Measurements from ENCODE around the gene ANKRD45. TPM values are rescaled to one million over a fixed set of nuclear protein-coding genes. Genes with fewer than 3 reads are reported as not detected.
"Not testable (repeated sequence)": the region's sequence is repeated elsewhere in the genome, so short reads cannot be mapped to it uniquely, and the experiment has no call there.

ANKRD45 gene
- total RNA-seq, 1 donor from 2014 or later = 2.3 TPM

- peaks cover 3% of the 10 kb centered on the region for H3K4me1 Mint-ChIP-seq
- H3F3A ChIP-seq (ENCODE audit: low read depth) = no peaks in the 10 kb centered on the region
- H3K9me3 Mint-ChIP-seq = peaks cover 5% of the 10 kb centered on the region
Measured at GRCh38 chr1:173572201-173572873, 97.3 kb downstream of the ANKRD45 start.

GRCh38 chr1:173570370-173571007 is 99.2 kb downstream of the ANKRD45 start:
- TF ChIP-seq EZH2phosphoT487 (IDR thresholded peaks at IDR 0.05) = no peak
- no peak for TF ChIP-seq CTCF (IDR thresholded peaks at IDR 0.05)
- TF ChIP-seq EZH2 (IDR thresholded peaks at IDR 0.05) = no peak
- Mint-ChIP-seq H3K4me1 (peaks cover 3% of the 10 kb centered on the region), H3K9me3 (peaks cover 5% of the 10 kb centered on the region), H3K27me3 (ENCODE audit: insufficient read depth, low read depth) (peaks cover 5% of the 10 kb centered on the region), H3K27ac (no peak overlapping the region), H3K36me3 (no peaks in the 10 kb centered on the region), H3K4me3 (no peak overlapping the region)
- Histone ChIP-seq H3K4me2 (no peak overlapping the region), H3F3A (ENCODE audit: low read depth) (no peaks in the 10 kb centered on the region), H3K79me2 (ENCODE audit: low read depth) (no peaks in the 10 kb centered on the region), H3K36me3 (no peaks in the 10 kb centered on the region), H4K20me1 (ENCODE audit: low read depth) (no peaks in the 10 kb centered on the region), H3K4me1 (no peaks in the 10 kb centered on the region), H3K27ac (no peak overlapping the region), H3K4me3 (no peak overlapping the region), H3K9ac (no peak overlapping the region), H3K27me3 (no peaks in the 10 kb centered on the region), H3K9me3 (ENCODE audit: low read depth) (no peaks in the 10 kb centered on the region), H2AFZ (replicated peaks) (peak overlapping the region; percentile 26)
- DNase-seq (ENCODE audit: low spot score) = no peak

More at GRCh38 chr1:173572201-173572873, 97.3 kb downstream of the ANKRD45 start:
- no peak overlapping the region for H2AFZ ChIP-seq (replicated peaks)
- no peak overlapping the region for H3K27ac Mint-ChIP-seq
- no peaks in the 10 kb centered on the region for H3K9me3 ChIP-seq (ENCODE audit: low read depth)
- H3K27ac ChIP-seq = no peak overlapping the region
- H3K27me3 ChIP-seq = no peaks in the 10 kb centered on the region
- TF ChIP-seq CTCF (IDR thresholded peaks at IDR 0.05) (no peak), EZH2phosphoT487 (IDR thresholded peaks at IDR 0.05) (no peak), EZH2 (IDR thresholded peaks at IDR 0.05) (no peak)
- no peaks in the 10 kb centered on the region for H3K4me1 ChIP-seq
- DNase-seq (ENCODE audit: low spot score) = no peak
- H3K9ac ChIP-seq = no peak overlapping the region
- no peak overlapping the region for H3K4me2 ChIP-seq
- no peaks in the 10 kb centered on the region for H3K36me3 ChIP-seq
- H3K27me3 Mint-ChIP-seq (ENCODE audit: insufficient read depth, low read depth) = peaks cover 5% of the 10 kb centered on the region
- H3K4me3 Mint-ChIP-seq = no peak overlapping the region
- no peaks in the 10 kb centered on the region for H3K79me2 ChIP-seq (ENCODE audit: low read depth)
- H3K36me3 Mint-ChIP-seq = no peaks in the 10 kb centered on the region
- no peak overlapping the region for H3K4me3 ChIP-seq
- no peaks in the 10 kb centered on the region for H4K20me1 ChIP-seq (ENCODE audit: low read depth)

GRCh38 chr1:173568483-173568882 is 101.2 kb downstream of the ANKRD45 start:
- Mint-ChIP-seq H3K9me3 (peaks cover 14% of the 10 kb centered on the region), H3K4me1 (peaks cover 3% of the 10 kb centered on the region), H3K27me3 (ENCODE audit: insufficient read depth, low read depth) (peaks cover 4% of the 10 kb centered on the region), H3K4me3 (no peak overlapping the region), H3K27ac (no peak overlapping the region), H3K36me3 (no peaks in the 10 kb centered on the region)
- H3K4me1 ChIP-seq = no peaks in the 10 kb centered on the region
- TF ChIP-seq CTCF (IDR thresholded peaks at IDR 0.05) (no peak), EZH2phosphoT487 (IDR thresholded peaks at IDR 0.05) (no peak), EZH2 (IDR thresholded peaks at IDR 0.05) (no peak)
- H3K27ac ChIP-seq = no peak overlapping the region
- H3F3A ChIP-seq (ENCODE audit: low read depth) = no peaks in the 10 kb centered on the region
- H3K9me3 ChIP-seq (ENCODE audit: low read depth) = no peaks in the 10 kb centered on the region
- no peaks in the 10 kb centered on the region for H3K36me3 ChIP-seq
- no peak overlapping the region for H3K4me2 ChIP-seq
- H3K4me3 ChIP-seq = no peak overlapping the region
- H3K27me3 ChIP-seq = no peaks in the 10 kb centered on the region
- no peaks in the 10 kb centered on the region for H4K20me1 ChIP-seq (ENCODE audit: low read depth)
- H3K79me2 ChIP-seq (ENCODE audit: low read depth) = no peaks in the 10 kb centered on the region
- H2AFZ ChIP-seq (replicated peaks) = no peak overlapping the region
- no peak for DNase-seq (ENCODE audit: low spot score)
- H3K9ac ChIP-seq = no peak overlapping the region

GRCh38 chr1:173563846-173564245 is 105.8 kb downstream of the ANKRD45 start:
- not testable (repeated sequence) for DNase-seq (ENCODE audit: low spot score); H3K36me3 Mint-ChIP-seq; H3K4me3 Mint-ChIP-seq; H3K4me1 Mint-ChIP-seq; H3K27me3 ChIP-seq; H3F3A ChIP-seq (ENCODE audit: low read depth); H3K4me3 ChIP-seq; H3K4me2 ChIP-seq; H3K4me1 ChIP-seq; H3K27ac ChIP-seq; H3K9ac ChIP-seq; H3K27me3 Mint-ChIP-seq (ENCODE audit: insufficient read depth, low read depth); H3K9me3 ChIP-seq (ENCODE audit: low read depth); H3K27ac Mint-ChIP-seq; H3K36me3 ChIP-seq; H3K79me2 ChIP-seq (ENCODE audit: low read depth); H4K20me1 ChIP-seq (ENCODE audit: low read depth); H2AFZ ChIP-seq (replicated peaks)
- peaks cover 14% of the 10 kb centered on the region for H3K9me3 Mint-ChIP-seq
